Measurements from ENCODE around the gene PLPP4. TPM values are rescaled to one million over a fixed set of nuclear protein-coding genes. Genes with fewer than 3 reads are reported as not detected.

The PLPP4 gene
- total RNA-seq, 1 experiment from 2014 or later: not detected

GRCh38 chr10:120586471-120586872, 129.4 kb downstream of the PLPP4 start:
- Histone ChIP-seq H2AK5ac (ENCODE audit: insufficient read length, low read length) (no peak overlapping the region), H3K23ac (ENCODE audit: insufficient read length, low read depth, low read length) (no peak overlapping the region), H3K9ac (ENCODE audit: extremely low read depth, insufficient read length, low read length) (no peak overlapping the region), H2BK120ac (ENCODE audit: low read depth, low read length, poor library complexity, severe bottlenecking) (no peak overlapping the region), H3K27me3 (ENCODE audit: insufficient read depth, low read length) (no peaks in the 10 kb centered on the region), H4K8ac (replicated peaks; ENCODE audit: insufficient read length, low read depth, low read length) (no peak overlapping the region), H3T11ph (ENCODE audit: low read length) (no peak overlapping the region), H2BK15ac (ENCODE audit: low read depth, low read length) (no peak overlapping the region), H3K4me1 (ENCODE audit: insufficient read depth, low read length) (no peaks in the 10 kb centered on the region), H4K20me1 (ENCODE audit: control insufficient read depth, insufficient read depth, insufficient read length) (no peaks in the 10 kb centered on the region), H3K18ac (ENCODE audit: insufficient read length, low read depth, low read length) (no peak overlapping the region), H2AFZ (ENCODE audit: low read length) (no peak overlapping the region), H3K4ac (ENCODE audit: low read depth, low read length) (no peak overlapping the region), H4K5ac (ENCODE audit: insufficient read length, low read depth, low read length) (no peak overlapping the region), H3K4me2 (ENCODE audit: insufficient read depth, insufficient read length, low read length) (no peak overlapping the region), H2BK20ac (ENCODE audit: low read depth, low read length, poor library complexity, severe bottlenecking) (no peak overlapping the region), H4K91ac (ENCODE audit: insufficient read length, low read depth, low read length) (no peak overlapping the region), H3K9me3 (ENCODE audit: control insufficient read depth, low read depth, low read length) (no peaks in the 10 kb centered on the region), H3K56ac (ENCODE audit: insufficient read length, low read depth, low read length) (no peak overlapping the region), H3K14ac (ENCODE audit: insufficient read depth, low read length) (no peak overlapping the region), H2BK5ac (ENCODE audit: insufficient read length, low read length) (no peak overlapping the region), H3K23me2 (ENCODE audit: insufficient read length, low read depth, low read length, poor library complexity, severe bottlenecking) (no peaks in the 10 kb centered on the region), H3K27ac (ENCODE audit: insufficient read length, low read depth, low read length) (no peak overlapping the region), H3K79me1 (ENCODE audit: insufficient read depth, low read depth, low read length, poor library complexity, severe bottlenecking) (no peaks in the 10 kb centered on the region), H2BK12ac (ENCODE audit: insufficient read length, low read depth, low read length) (no peak overlapping the region), H3K79me2 (ENCODE audit: insufficient read depth, low read length) (no peaks in the 10 kb centered on the region)
- TF ChIP-seq CTCF (conservative IDR thresholded peaks at IDR 0.05): no peak
- no peak overlapping the region for H3K27ac Mint-ChIP-seq
- no peak for DNase-seq
- H3K27me3 Mint-ChIP-seq (ENCODE audit: low read depth): no peaks in the 10 kb centered on the region; the same call in none of the 2 replicates
- no CpG with 5 or more reads among the region's 3 CpGs for WGBS (ENCODE audit: extremely low coverage, insufficient read length, low lambda C conversion rate)
- no peak overlapping the region for H3K4me3 Mint-ChIP-seq
- no peaks in the 10 kb centered on the region for H3K9me3 Mint-ChIP-seq
- peaks cover 7 to 8% of the 10 kb centered on the region in 2 experiments for H3K4me1 Mint-ChIP-seq
- no peaks in the 10 kb centered on the region for H3K36me3 Mint-ChIP-seq (ENCODE audit: insufficient read depth in 1 of 3, low read depth in 3 of 3)

Measured in H9 (cell line).